Suprapubic skin (tissue), 3 donors: Measurements from ENCODE around the gene AGAP9.
"Not testable (repeated sequence)": the region's sequence is repeated elsewhere in the genome, so short reads cannot be mapped to it uniquely, and the experiment has no call there.

Source experiments
- POLR2A ChIP-seq, 2 donors: fragments of 450-650 bp; IDR thresholded peaks; one replicate each; pipeline ENCODE4 v1.6.1; 2017; ENCODE audit warnings: antibody characterized with exemption in 2 of 2, mild to moderate bottlenecking in 2 of 2, moderate library complexity in 2 of 2
- TF ChIP-seq, protein P1 (sequence below), 2 donors: fragments of 200-600 bp in 1 of 2; fragments of 450-650 bp in 1 of 2; sonication (generic) in 1 of 2; IDR thresholded peaks; one replicate each; pipeline ENCODE4 v1.5.1; 2016 to 2019; ENCODE audit warnings: antibody characterized with exemption in 2 of 2, mild to moderate bottlenecking in 1 of 2, moderate library complexity in 1 of 2

DNA sequence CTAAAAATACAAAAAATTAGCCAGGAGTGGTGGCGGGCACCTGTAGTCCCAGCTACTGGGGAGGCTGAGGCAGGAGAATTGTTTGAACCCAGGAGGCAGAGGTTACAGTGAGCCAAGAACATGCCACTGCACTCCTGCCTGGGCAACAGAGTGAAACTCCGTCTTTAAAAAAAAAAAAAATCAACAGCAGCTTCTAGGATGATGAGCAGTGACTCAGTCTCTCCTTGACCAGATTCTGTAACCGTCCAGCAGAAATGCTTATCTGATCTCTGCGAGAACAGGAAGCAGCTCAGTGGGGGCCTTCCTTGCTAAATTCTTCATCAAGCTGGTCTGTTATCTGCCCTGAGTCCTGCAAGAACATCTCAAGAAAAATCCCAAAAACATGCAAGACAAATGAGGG is 37.5 kb downstream of the AGAP9 start:
- TF ChIP-seq, protein P1, sequence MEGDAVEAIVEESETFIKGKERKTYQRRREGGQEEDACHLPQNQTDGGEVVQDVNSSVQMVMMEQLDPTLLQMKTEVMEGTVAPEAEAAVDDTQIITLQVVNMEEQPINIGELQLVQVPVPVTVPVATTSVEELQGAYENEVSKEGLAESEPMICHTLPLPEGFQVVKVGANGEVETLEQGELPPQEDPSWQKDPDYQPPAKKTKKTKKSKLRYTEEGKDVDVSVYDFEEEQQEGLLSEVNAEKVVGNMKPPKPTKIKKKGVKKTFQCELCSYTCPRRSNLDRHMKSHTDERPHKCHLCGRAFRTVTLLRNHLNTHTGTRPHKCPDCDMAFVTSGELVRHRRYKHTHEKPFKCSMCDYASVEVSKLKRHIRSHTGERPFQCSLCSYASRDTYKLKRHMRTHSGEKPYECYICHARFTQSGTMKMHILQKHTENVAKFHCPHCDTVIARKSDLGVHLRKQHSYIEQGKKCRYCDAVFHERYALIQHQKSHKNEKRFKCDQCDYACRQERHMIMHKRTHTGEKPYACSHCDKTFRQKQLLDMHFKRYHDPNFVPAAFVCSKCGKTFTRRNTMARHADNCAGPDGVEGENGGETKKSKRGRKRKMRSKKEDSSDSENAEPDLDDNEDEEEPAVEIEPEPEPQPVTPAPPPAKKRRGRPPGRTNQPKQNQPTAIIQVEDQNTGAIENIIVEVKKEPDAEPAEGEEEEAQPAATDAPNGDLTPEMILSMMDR (IDR thresholded peaks at IDR 0.05), result not testable (repeated sequence)
- TF ChIP-seq POLR2A (IDR thresholded peaks at IDR 0.05), result not testable (repeated sequence)
